GM12878 (cell line): ENCODE data around the gene MAPKBP1. TPM values are rescaled to one million over a fixed set of nuclear protein-coding genes. Genes with fewer than 3 reads are reported as not detected.

ENCODE experiments used
- ATAC-seq: fragments of 200-7000 bp; cut with Tn5 transposase; 3 replicates; pipeline ENCODE4 v1.9.1; 2020; ENCODE audit warnings: mild to moderate bottlenecking, moderate library complexity
- BruUV-seq: library from RNA; stranded (reverse); fragments of 400-500 nt; replicated peaks from 2 replicates; lab custom pipeline; 2021; lab: Mats Ljungman, UMichigan
- CTCF ChIA-PET: fragments of 300-600 bp; sonication (Branson Sonifier 250); formaldehyde crosslinking; extraction: SDS; loops from one replicate; lab custom pipeline; 2021; ENCODE audit warnings: inconsistent platforms; lab: Yijun Ruan, JAX
- POLR2A ChIA-PET: fragments of 350-600 bp; formaldehyde crosslinking; extraction: SDS; loops from one replicate; lab custom pipeline; 2021; ENCODE audit warnings: inconsistent platforms; lab: Charles Lee
- RAD21 ChIA-PET: fragments of 300-600 bp; sonication (Branson Sonifier 250); formaldehyde crosslinking; loops from one replicate; lab custom pipeline; 2023; ENCODE audit warnings: antibody characterized with exemption; ENCODE audit not compliant: unreplicated experiment; lab: Charles Lee
- SMC1A ChIA-PET: fragments of 300-600 bp; sonication (Branson Sonifier 250); formaldehyde crosslinking; loops from one replicate; lab custom pipeline; 2023; ENCODE audit not compliant: unreplicated experiment, uncharacterized antibody; lab: Charles Lee
- DNase-seq: peaks from one replicate; pipeline ENCODE4 v3.0.0-alpha.2; 2011; ENCODE audit warnings: low read depth, low spot score
- FAIRE-seq: peaks from 3 replicates; lab custom pipeline; 2011; peaks lifted over from hg19 to GRCh38; lab: Jason Lieb, UNC
- H2AFZ ChIP-seq: 2 replicates; pipeline ENCODE4 v1.6.0; 2011; ENCODE audit warnings: low read depth, low read length, control low read depth; ENCODE audit not compliant: control insufficient read depth
- H3K27ac ChIP-seq: 2 replicates; pipeline ENCODE4 v1.5.1; 2011; ENCODE audit warnings: control low read depth; ENCODE audit not compliant: control insufficient read depth, insufficient read depth
- H3K27me3 ChIP-seq, 2 experiments: replicated peaks in 1 of 2; 2 replicates each; pipeline versions ENCODE4 v1.6.0 to v1.6.1; 2011; ENCODE audit warnings: low read length in 1 of 2; ENCODE audit not compliant: control insufficient read depth in 2 of 2, insufficient read depth in 2 of 2
- H3K36me3 ChIP-seq, 2 experiments: 2 replicates each; pipeline ENCODE4 v1.5.1; 2011; ENCODE audit warnings: low read length in 1 of 2; ENCODE audit not compliant: control insufficient read depth in 2 of 2, insufficient read depth in 2 of 2
- H3K4me1 ChIP-seq: 2 replicates; pipeline ENCODE4 v1.6.1; 2011; ENCODE audit warnings: mild to moderate bottlenecking, low read length, moderate library complexity, mixed read lengths; ENCODE audit not compliant: control insufficient read depth, insufficient read depth
- H3K4me2 ChIP-seq: 2 replicates; pipeline ENCODE4 v1.6.0; 2011; ENCODE audit warnings: control low read depth; ENCODE audit not compliant: control insufficient read depth, insufficient read depth
- H3K4me3 ChIP-seq: fragments of 200-600 bp; sonication (generic); 2 replicates; pipeline ENCODE4 v1.5.1; 2016
- H3K79me2 ChIP-seq: 2 replicates; pipeline ENCODE4 v1.6.0; 2011; ENCODE audit warnings: low read length; ENCODE audit not compliant: control insufficient read depth, insufficient read depth
- H3K9ac ChIP-seq: 2 replicates; pipeline ENCODE4 v1.8.0; 2011; ENCODE audit warnings: low read length, control low read depth, mixed read lengths; ENCODE audit not compliant: control insufficient read depth, insufficient read depth
- H3K9me3 ChIP-seq: replicated peaks from 3 replicates; pipeline ENCODE4 v1.5.1; 2011; ENCODE audit warnings: mild to moderate bottlenecking, low read length; ENCODE audit not compliant: control insufficient read depth, insufficient read depth
- H4K20me1 ChIP-seq: 2 replicates; pipeline ENCODE4 v1.6.0; 2011; ENCODE audit not compliant: control insufficient read depth, insufficient read depth
- BCL3 ChIP-seq: IDR thresholded peaks from 2 replicates; pipeline ENCODE4 v1.6.1; 2011; ENCODE audit warnings: borderline replicate concordance, low read depth, mild to moderate bottlenecking, moderate library complexity, low read length; ENCODE audit not compliant: insufficient read depth, poor library complexity, severe bottlenecking
- CUX1 ChIP-seq: IDR thresholded peaks from 2 replicates; pipeline ENCODE4 v1.6.1; 2012; ENCODE audit warnings: improper control_type of control experiment, low read depth, low read length; ENCODE audit not compliant: insufficient replicate concordance
- KLF5 ChIP-seq: fragments of 450-650 bp; IDR thresholded peaks from 2 replicates; pipeline ENCODE4 v1.6.1; 2014; ENCODE audit warnings: mild to moderate bottlenecking; ENCODE audit not compliant: partially characterized antibody
- LARP7 ChIP-seq: fragments of 450-650 bp; IDR thresholded peaks from 2 replicates; pipeline ENCODE4 v1.6.1; 2017; ENCODE audit warnings: mild to moderate bottlenecking
- MLLT1 ChIP-seq: fragments of 450-650 bp; IDR thresholded peaks from 2 replicates; pipeline ENCODE4 v1.6.1; 2016; ENCODE audit warnings: mild to moderate bottlenecking
- NKRF ChIP-seq: fragments of 450-650 bp; conservative IDR thresholded peaks from 2 replicates; pipeline ENCODE4 v1.6.1; 2017; ENCODE audit warnings: mild to moderate bottlenecking, moderate library complexity
- SUZ12 ChIP-seq: fragments of 200-600 bp; sonication (generic); IDR thresholded peaks from one replicate; pipeline ENCODE4 v1.6.1; 2018; ENCODE audit warnings: antibody characterized with exemption, mild to moderate bottlenecking; ENCODE audit not compliant: unreplicated experiment
- WGBS: methylation state at CpG from one replicate; pipeline ENCODE4 v1.1.6; 2016; ENCODE audit warnings: low lambda C conversion rate; ENCODE audit not compliant: insufficient replicate concordance, insufficient coverage; ENCODE audit errors: missing lambda C conversion rate; 5-methylcytosine and 5-hydroxymethylcytosine counted together
- in situ Hi-C: fragments of 300-500 bp; cut with MboI; formaldehyde crosslinking; loops from 9 replicates; pipeline ENCODE4 v1.14.3; 2018; ENCODE audit warnings: mixed read lengths
- intact Hi-C: fragments of 100-400 bp; cut with micrococcal nuclease; formaldehyde crosslinking; loops from one replicate; pipeline ENCODE4 v1.14.2; 2022; ENCODE audit not compliant: unreplicated experiment
- polyA plus RNA-seq, 11 experiments: library from polyadenylated mRNA; depleted of rRNA in 4 of 11; unstranded in 6 of 11; stranded (reverse) in 5 of 11; fragments of >200 nt; fragmentation: Nextera tagmentation in 4 of 11; fragmentation: Illumina TruSeq in 1 of 11; extraction: Ambion mirVana in 4 of 11; extraction: Trizol in 1 of 11; gene quantifications; 1 replicate in 1 of 11; 2 replicates in 10 of 11; pipeline versions ENCODE4 v1.2.1 to v1.2.3, GENCODE V29; 2011 to 2016; ENCODE audit warnings: inconsistent platforms in 2 of 11, missing spikeins in 2 of 11, low read depth in 1 of 11
- total RNA-seq, 4 experiments: library from RNA; depleted of rRNA in 3 of 4; stranded (reverse); fragments of >200 nt in 3 of 4; fragmentation: Illumina TruSeq in 1 of 4; extraction: Trizol in 1 of 4; gene quantifications; 2 replicates each; pipeline versions ENCODE4 v1.2.1 to v1.2.3, GENCODE V29; 2013 to 2021

The MAPKBP1 gene
- total and polyA plus RNA-seq, 10 of the 15 experiments (the other 5 are each of a cell fraction or from before 2014, with no cell fraction given), result 0.44 to 19.0 (median 7.3) TPM

- Histone ChIP-seq H3K4me1 (no peaks in the 10 kb centered on the region), H3K36me3 (peaks cover 3 to 10% of the 10 kb centered on the region in 2 experiments; a peak in 3 of 4 replicates), H2AFZ (peak overlapping the region; percentile 61), H3K9me3 (no peaks in the 10 kb centered on the region), H3K79me2 (no peaks in the 10 kb centered on the region), H3K4me3 (peak overlapping the region; percentile 70), H3K4me2 (peak overlapping the region; percentile 85), H4K20me1 (no peaks in the 10 kb centered on the region; the same call in 1 of the 2 replicates), H3K9ac (peak overlapping the region; percentile 59; the same call in 1 of the 2 replicates), H3K27me3 (no peaks in the 10 kb centered on the region), H3K27ac (no peak overlapping the region)
- 15% methylated on average over 35 of the region's 37 CpGs for WGBS
- DNase-seq, result no peak
- ATAC-seq, result peak; percentile 5
- ChIA-PET SMC1A (interaction anchor here (1.0 to 3.0 kb wide), 2 partner anchors 54 to 77 kb away, joined by 4 to 7 read pairs; partner anchors contain the start of gene MAPKBP1), RAD21 (interaction anchor here (1.0 kb wide), 1 partner anchor 53 kb away, joined by 3 read pairs; the partner anchor contains the start of gene MAPKBP1), POLR2A (interaction anchor here (1.3 kb wide), 1 partner anchor 96 kb away, joined by 3 read pairs; no protein-coding TSS in a partner anchor), CTCF (interaction anchor here (2.5 kb wide), 1 partner anchor 54 kb away, joined by 12 read pairs; the partner anchor contains the start of gene MAPKBP1)
- TF ChIP-seq NKRF (no peak), SUZ12 (no peak), MLLT1 (no peak), CUX1 (no peak), BCL3 (peak; percentile 16), KLF5 (no peak), LARP7 (0 out of 2 replicates have a peak, but pooled peaks have one; percentile 19)
- in situ Hi-C loops (no loop called here), intact Hi-C loops (loop anchor here (5.0 kb wide), 2 partner anchors 75 to 145 kb away; partner anchors contain the start of gene EHD4)
- no peak for FAIRE-seq
- BruUV-seq, result no TSS peak
These were observed 53.1 kb downstream of the MAPKBP1 start for GRCh38 chr15:41827290-41827879.
